GM23338 (cell line): ENCODE data around the gene NRL. TPM values are rescaled to one million over a fixed set of nuclear protein-coding genes. Genes with fewer than 3 reads are reported as not detected.

Source experiments
- ATAC-seq: fragments of 200-7000 bp; cut with Tn5 transposase; 3 replicates; pipeline ENCODE4 v1.9.1; 2020
- DNase-seq: peaks from one replicate; pipeline ENCODE4 v3.0.0-alpha.2; 2015; ENCODE audit warnings: low spot score
- H2AFZ ChIP-seq: fragments of 200-600 bp; sonication (generic); 2 replicates; pipeline ENCODE4 v1.8.0; 2016; ENCODE audit warnings: antibody characterized with exemption, mild to moderate bottlenecking, moderate library complexity
- H3F3A ChIP-seq: fragments of 200-600 bp; sonication (generic); replicated peaks from 2 replicates; pipeline ENCODE4 v1.8.0; 2017; ENCODE audit warnings: antibody characterized with exemption, mixed run types, low read depth
- H3K27ac ChIP-seq: fragments of 200-600 bp; sonication (generic); 2 replicates; pipeline ENCODE4 v1.6.1; 2016; ENCODE audit warnings: low read depth
- H3K27me3 ChIP-seq: fragments of 200-600 bp; sonication (generic); 2 replicates; pipeline ENCODE4 v1.8.0; 2016; ENCODE audit warnings: mild to moderate bottlenecking, mixed run types, moderate library complexity; ENCODE audit not compliant: insufficient read depth
- H3K36me3 ChIP-seq: fragments of 200-600 bp; sonication (generic); 2 replicates; pipeline ENCODE4 v1.8.0; 2016; ENCODE audit warnings: mild to moderate bottlenecking; ENCODE audit not compliant: insufficient read depth
- H3K4me1 ChIP-seq: fragments of 200-600 bp; sonication (generic); 2 replicates; pipeline ENCODE4 v1.8.0; 2016; ENCODE audit warnings: mild to moderate bottlenecking, moderate library complexity; ENCODE audit not compliant: insufficient read depth
- H3K4me2 ChIP-seq: fragments of 200-600 bp; sonication (generic); 2 replicates; pipeline ENCODE4 v1.7.1; 2017; ENCODE audit warnings: mixed run types
- H3K4me3 ChIP-seq: fragments of 200-600 bp; sonication (generic); 2 replicates; pipeline ENCODE4 v1.6.1; 2016; ENCODE audit warnings: mixed run types
- H3K79me2 ChIP-seq: fragments of 200-600 bp; sonication (generic); replicated peaks from 2 replicates; pipeline ENCODE4 v1.8.0; 2017; ENCODE audit warnings: mild to moderate bottlenecking; ENCODE audit not compliant: insufficient read depth
- H3K9me2 ChIP-seq: fragments of 200-600 bp; sonication (generic); 2 replicates; pipeline ENCODE4 v1.8.0; 2017; ENCODE audit not compliant: insufficient read depth
- H4K20me1 ChIP-seq: fragments of 200-600 bp; sonication (generic); replicated peaks from 2 replicates; pipeline ENCODE4 v1.8.0; 2017; ENCODE audit warnings: mild to moderate bottlenecking; ENCODE audit not compliant: insufficient read depth
- H3K27ac Mint-ChIP-seq: 2 replicates; pipeline ENCODE4 v1.8.0; 2020; ENCODE audit warnings: inconsistent platforms, mild to moderate bottlenecking, moderate library complexity, mixed read lengths
- H3K27me3 Mint-ChIP-seq: 3 replicates; pipeline ENCODE4 v1.8.0; 2022; ENCODE audit warnings: low read depth, mild to moderate bottlenecking, moderate library complexity, mixed read lengths, inconsistent platforms; ENCODE audit not compliant: insufficient read depth, poor library complexity
- H3K36me3 Mint-ChIP-seq: 3 replicates; pipeline ENCODE4 v1.8.0; 2021; ENCODE audit warnings: low read depth, mild to moderate bottlenecking, inconsistent platforms, moderate library complexity, mixed read lengths
- H3K4me1 Mint-ChIP-seq: 3 replicates; pipeline ENCODE4 v1.8.0; 2020; ENCODE audit warnings: mild to moderate bottlenecking, inconsistent platforms, mixed read lengths
- H3K4me3 Mint-ChIP-seq: 3 replicates; pipeline ENCODE4 v1.8.0; 2021; ENCODE audit warnings: moderate library complexity, mild to moderate bottlenecking, inconsistent platforms, mixed read lengths
- H3K9me3 Mint-ChIP-seq: 3 replicates; pipeline ENCODE4 v1.8.0; 2020; ENCODE audit warnings: moderate library complexity, mild to moderate bottlenecking, inconsistent platforms, mixed read lengths
- CREB1 ChIP-seq: fragments of 250-450 bp; sonication (Bioruptor Pico); IDR thresholded peaks from 2 replicates; pipeline ENCODE4 v1.5.0; 2020; ENCODE audit warnings: low read depth, mild to moderate bottlenecking, moderate library complexity
- CTCF ChIP-seq, 2 experiments: fragments of 200-600 bp in 1 of 2; sonication (generic) in 1 of 2; conservative IDR thresholded peaks; 2 replicates each; pipeline versions ENCODE4 v1.5.1 to v1.6.1; 2016 to 2017; ENCODE audit warnings: antibody characterized with exemption in 2 of 2, low read depth in 2 of 2, mild to moderate bottlenecking in 2 of 2, moderate library complexity in 1 of 2
- ETS1 ChIP-seq: IDR thresholded peaks from 2 replicates; pipeline ENCODE4 v1.6.1; 2016; ENCODE audit warnings: antibody characterized with exemption
- EZH2 ChIP-seq: fragments of 200-600 bp; sonication (generic); IDR thresholded peaks from one replicate; pipeline ENCODE4 v1.8.0; 2017; ENCODE audit warnings: antibody characterized with exemption, mild to moderate bottlenecking, low read depth; ENCODE audit not compliant: unreplicated experiment
- EZH2phosphoT487 ChIP-seq: fragments of 200-600 bp; sonication (generic); IDR thresholded peaks from one replicate; pipeline ENCODE4 v1.8.1; 2018; ENCODE audit warnings: antibody characterized with exemption; ENCODE audit not compliant: unreplicated experiment
- NANOG ChIP-seq: IDR thresholded peaks from 2 replicates; pipeline ENCODE4 v1.6.1; 2016; ENCODE audit warnings: antibody characterized with exemption, borderline replicate concordance
- POLR2AphosphoS5 ChIP-seq: IDR thresholded peaks from 2 replicates; pipeline ENCODE4 v1.6.1; 2016; ENCODE audit warnings: antibody characterized with exemption, low read depth
- REST ChIP-seq: IDR thresholded peaks from one replicate; pipeline ENCODE4 v1.6.1; 2018; ENCODE audit warnings: antibody characterized with exemption; ENCODE audit not compliant: unreplicated experiment
- STAT1 ChIP-seq: IDR thresholded peaks from one replicate; pipeline ENCODE4 v1.6.1; 2016; ENCODE audit warnings: antibody characterized with exemption; ENCODE audit not compliant: unreplicated experiment
- ZNF114 ChIP-seq: fragments of 250-450 bp; sonication (Bioruptor Pico); IDR thresholded peaks from 2 replicates; pipeline ENCODE4 v1.5.0; 2020; ENCODE audit warnings: mild to moderate bottlenecking, moderate library complexity
- ZNF331 ChIP-seq: fragments of 250-450 bp; sonication (Bioruptor Pico); IDR thresholded peaks from 2 replicates; pipeline ENCODE4 v1.5.0; 2020; ENCODE audit warnings: low read depth, mild to moderate bottlenecking, moderate library complexity
- polyA plus RNA-seq: library from polyadenylated mRNA; unstranded; fragments of >200 nt; fragmentation: Nextera tagmentation; extraction: Ambion mirVana; gene quantifications from 2 replicates; pipeline ENCODE4 v1.2.1, GENCODE V29; 2016
- total RNA-seq: library from RNA; depleted of rRNA; stranded (reverse); fragments of >200 nt; shearing (Covaris generic); gene quantifications from 2 replicates; pipeline ENCODE4 v1.2.3, GENCODE V29; 2014

The NRL gene
- total and polyA plus RNA-seq, 2 experiments from 2014 or later, result 1.8 to 2.2 TPM

GRCh38 chr14:24070285-24071143 is 44.2 kb downstream of the NRL start:
- Histone ChIP-seq H3K4me2 (no peak overlapping the region), H3K36me3 (no peaks in the 10 kb centered on the region), H3K79me2 (no peaks in the 10 kb centered on the region), H3F3A (no peaks in the 10 kb centered on the region), H4K20me1 (no peaks in the 10 kb centered on the region), H3K27ac (no peak overlapping the region), H3K27me3 (no peaks in the 10 kb centered on the region), H3K9me2 (no peaks in the 10 kb centered on the region), H2AFZ (no peak overlapping the region), H3K4me1 (no peaks in the 10 kb centered on the region), H3K4me3 (no peak overlapping the region)
- no peak overlapping the region for H3K27ac Mint-ChIP-seq
- TF ChIP-seq STAT1, result no peak
- TF ChIP-seq POLR2AphosphoS5, result no peak
- no peak for TF ChIP-seq REST
- no peak for TF ChIP-seq CTCF (conservative IDR thresholded peaks at IDR 0.05; ENCODE audit: low read depth in 2 of 2)
- TF ChIP-seq EZH2phosphoT487, result no peak
- no peak for TF ChIP-seq CREB1
- no peak for TF ChIP-seq ZNF331 (CRISPR knock-in tag)
- TF ChIP-seq ETS1, result no peak
- H3K9me3 Mint-ChIP-seq, result no peaks in the 10 kb centered on the region
- peaks cover 7% of the 10 kb centered on the region for H3K27me3 Mint-ChIP-seq
- H3K4me3 Mint-ChIP-seq, result no peak overlapping the region
- H3K4me1 Mint-ChIP-seq, result no peaks in the 10 kb centered on the region
- DNase-seq (no peak), ATAC-seq (no peak)
- no peaks in the 10 kb centered on the region for H3K36me3 Mint-ChIP-seq

- ATAC-seq (no peak), DNase-seq (no peak)
- Histone ChIP-seq H4K20me1 (no peaks in the 10 kb centered on the region), H3K27ac (no peak overlapping the region), H3K9me2 (no peaks in the 10 kb centered on the region), H3K79me2 (no peaks in the 10 kb centered on the region), H3K27me3 (no peaks in the 10 kb centered on the region), H2AFZ (no peak overlapping the region), H3K4me2 (no peak overlapping the region), H3K4me3 (no peak overlapping the region), H3K4me1 (no peaks in the 10 kb centered on the region), H3K36me3 (no peaks in the 10 kb centered on the region), H3F3A (no peaks in the 10 kb centered on the region)
- Mint-ChIP-seq H3K27ac (no peak overlapping the region), H3K4me3 (no peak overlapping the region), H3K9me3 (no peaks in the 10 kb centered on the region), H3K4me1 (0 out of 3 replicates have a peak, but pooled peaks cover 3% of the 10 kb centered on the region), H3K36me3 (no peaks in the 10 kb centered on the region), H3K27me3 (peaks cover 7% of the 10 kb centered on the region)
- TF ChIP-seq ZNF114 (CRISPR knock-in tag) (no peak), ETS1 (no peak), EZH2 (no peak), EZH2phosphoT487 (no peak), REST (no peak), NANOG (no peak), ZNF331 (CRISPR knock-in tag) (no peak)
These were observed 45.4 kb downstream of the NRL start for GRCh38 chr14:24069411-24069735.
